ENCODE data around the gene IFRD2.

DNA sequence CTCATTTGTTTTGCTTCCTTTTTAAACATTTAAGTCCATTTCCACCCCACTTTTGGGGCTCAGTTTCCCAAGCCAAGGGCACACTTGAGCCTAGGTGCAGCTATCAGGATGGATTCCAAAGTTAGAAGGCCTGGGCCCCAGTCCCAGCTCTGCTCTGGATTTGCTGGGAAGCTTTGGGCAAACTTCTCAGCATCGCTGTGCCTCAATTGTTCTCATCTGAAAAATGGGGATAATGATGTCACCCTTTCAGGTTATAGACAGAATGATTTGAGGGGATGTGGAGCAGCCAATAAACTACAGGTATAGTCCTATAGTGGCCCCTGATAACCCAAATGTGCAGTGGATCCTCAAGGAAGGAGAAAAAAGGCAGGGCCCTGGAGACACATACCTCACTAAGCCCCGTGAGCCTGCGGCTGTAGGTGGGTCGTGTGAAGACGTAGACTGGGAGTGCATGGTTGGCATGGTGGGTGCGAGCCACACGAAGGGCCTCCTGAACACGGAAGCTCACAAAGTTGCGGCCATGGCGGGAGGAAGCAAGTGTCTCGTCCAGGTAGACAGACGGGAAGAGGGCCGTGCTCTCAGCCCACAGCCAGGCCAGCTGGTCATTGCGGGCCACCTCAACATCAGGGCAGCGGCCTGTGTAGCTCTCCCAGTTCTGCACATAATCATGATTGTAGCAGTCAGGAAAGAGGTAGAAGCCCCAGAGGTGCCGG lies 27.1 kb upstream of the IFRD2 start:
- no peak for TF ChIP-seq BCL11A (IDR thresholded peaks at IDR 0.05; ENCODE audit: low read depth in 2 of 2, low read length in 2 of 2)
- no peak for TF ChIP-seq SRF (IDR thresholded peaks at IDR 0.05; ENCODE audit: low read depth, low read length)
- no peak for TF ChIP-seq POLR2A (IDR thresholded peaks at IDR 0.05; ENCODE audit: control extremely low read depth in 1 of 2, low read depth in 2 of 2, low read length in 2 of 2)

Data from H1 (cell line).